VCaP (cell line): ENCODE measurements around the gene PKNOX1.
"Not testable (repeated sequence)": the region's sequence is repeated elsewhere in the genome, so short reads cannot be mapped to it uniquely, and the experiment has no call there.

Experiments used
- H3K27ac ChIP-seq: fragments of 450-650 bp; 2 replicates; pipeline ENCODE4 v1.5.1; 2017
- CTCF ChIP-seq: fragments of 450-650 bp; conservative IDR thresholded peaks from 2 replicates; pipeline ENCODE4 v1.5.1; 2017; ENCODE audit warnings: mild to moderate bottlenecking, moderate library complexity

The PKNOX1 gene

GRCh38 chr21:42981862-42982261 is 7.5 kb downstream of the PKNOX1 start:
- no peak overlapping the region for H3K27ac ChIP-seq
- no peak for TF ChIP-seq CTCF

- no peak overlapping the region for H3K27ac ChIP-seq
- no peak for TF ChIP-seq CTCF
These were observed 8.7 kb downstream of the PKNOX1 start for GRCh38 chr21:42983103-42983502.

GRCh38 chr21:42983869-42984268 is 9.5 kb downstream of the PKNOX1 start:
- no peak for TF ChIP-seq CTCF
- H3K27ac ChIP-seq, result no peak overlapping the region

GRCh38 chr21:42986125-42986783 is 11.9 kb downstream of the PKNOX1 start:
- no peak for TF ChIP-seq CTCF
- H3K27ac ChIP-seq, result no peak overlapping the region

GRCh38 chr21:42988236-42988965 is 14.0 kb downstream of the PKNOX1 start:
- TF ChIP-seq CTCF, result no peak
- H3K27ac ChIP-seq, result no peak overlapping the region

GRCh38 chr21:42989370-42989769 is 15.0 kb downstream of the PKNOX1 start:
- H3K27ac ChIP-seq, result not testable (repeated sequence)

GRCh38 chr21:42989816-42990650 is 15.7 kb downstream of the PKNOX1 start:
- H3K27ac ChIP-seq, result no peak overlapping the region
- no peak for TF ChIP-seq CTCF
